Ectodermal cell (in vitro differentiated cells): ENCODE results near the gene GFY.

ENCODE experiments used
- H3K27ac ChIP-seq: 2 replicates; pipeline ENCODE4 v1.7.0; 2013; ENCODE audit warnings: mild to moderate bottlenecking, low read depth, low read length; ENCODE audit not compliant: insufficient read depth, poor library complexity, severe bottlenecking
- H3K27me3 ChIP-seq: 2 replicates; pipeline ENCODE4 v1.7.0; 2013; ENCODE audit warnings: mild to moderate bottlenecking, low read length; ENCODE audit not compliant: insufficient read depth, control insufficient read depth, poor library complexity, severe bottlenecking
- H3K36me3 ChIP-seq: one replicate; pipeline ENCODE4 v1.7.0; 2013; ENCODE audit warnings: low read length; ENCODE audit not compliant: control insufficient read depth, insufficient read depth
- H3K4me1 ChIP-seq: one replicate; pipeline ENCODE4 v1.7.0; 2013; ENCODE audit warnings: low read length; ENCODE audit not compliant: control insufficient read depth, insufficient read depth
- H3K4me3 ChIP-seq: 2 replicates; pipeline ENCODE4 v1.7.0; 2013; ENCODE audit warnings: low read depth, low read length, control low read depth; ENCODE audit not compliant: insufficient read depth
- H3K9me3 ChIP-seq: 2 replicates; pipeline ENCODE4 v1.7.0; 2013; ENCODE audit warnings: mild to moderate bottlenecking, low read length, moderate library complexity; ENCODE audit not compliant: control insufficient read depth
- WGBS, 2 experiments: methylation state at CpG; one replicate each; pipeline ENCODE4 v1.1.7; 2013; ENCODE audit warnings: missing lambda C conversion rate in 2 of 2; 5-methylcytosine and 5-hydroxymethylcytosine counted together

GFY gene

GRCh38 chr19:49393881-49394280 is 31.3 kb upstream of the GFY start:
- H3K27me3 ChIP-seq = no peaks in the 10 kb centered on the region
- H3K4me1 ChIP-seq = peaks cover 22% of the 10 kb centered on the region
- 70 to 71% methylated on average over 4 to 5 of the region's 5 CpGs for WGBS, 2 experiments
- no peaks in the 10 kb centered on the region for H3K36me3 ChIP-seq
- no peaks in the 10 kb centered on the region for H3K9me3 ChIP-seq
- H3K27ac ChIP-seq = no peak overlapping the region
- no peak overlapping the region for H3K4me3 ChIP-seq

DNA sequence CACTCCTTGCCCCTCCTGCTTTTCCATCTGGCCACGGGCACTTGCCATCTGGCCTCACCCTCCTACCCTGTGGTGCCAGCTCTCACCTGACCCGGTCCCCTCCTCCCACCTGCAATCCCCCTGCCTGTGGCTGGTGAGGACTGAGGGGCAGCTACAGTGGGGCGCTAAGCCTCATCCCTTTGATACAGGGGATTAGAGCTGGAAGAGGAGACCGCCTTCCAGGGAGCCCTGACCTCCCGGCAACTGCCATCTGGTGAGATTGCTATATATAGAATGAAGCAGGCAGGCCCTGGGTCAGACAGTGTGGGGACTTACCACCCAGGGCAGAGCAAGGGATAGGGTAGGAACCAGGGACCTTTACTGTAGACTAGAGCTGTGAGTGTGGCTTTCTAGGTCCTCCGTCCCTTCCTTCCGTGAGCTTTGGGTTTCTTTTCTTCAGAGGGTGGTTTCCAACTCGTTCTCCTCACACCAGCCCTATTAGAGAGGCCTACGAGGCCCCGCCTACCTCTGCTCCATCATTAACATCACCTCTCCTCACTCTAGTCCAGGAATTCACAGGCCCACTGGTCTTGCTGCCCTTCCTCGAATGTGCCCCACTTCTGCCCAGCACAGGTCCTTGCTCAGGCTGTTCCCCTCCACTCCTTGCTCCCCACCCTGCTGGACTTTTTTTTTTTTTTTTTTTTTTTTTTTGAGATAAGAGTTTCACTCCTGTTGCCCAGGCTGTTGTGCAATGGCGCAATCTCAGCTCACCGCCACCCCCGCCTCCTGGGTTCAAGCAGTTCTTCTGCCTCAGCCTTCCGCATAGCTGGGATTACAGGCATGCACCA is 29.4 kb upstream of the GFY start:
- Histone ChIP-seq H3K27ac (no peak overlapping the region), H3K4me3 (no peak overlapping the region), H3K9me3 (no peaks in the 10 kb centered on the region), H3K36me3 (no peaks in the 10 kb centered on the region), H3K4me1 (peaks cover 31% of the 10 kb centered on the region), H3K27me3 (no peaks in the 10 kb centered on the region)
- WGBS, 2 experiments = 68 to 74% methylated on average over 15 of the region's 15 CpGs

DNA sequence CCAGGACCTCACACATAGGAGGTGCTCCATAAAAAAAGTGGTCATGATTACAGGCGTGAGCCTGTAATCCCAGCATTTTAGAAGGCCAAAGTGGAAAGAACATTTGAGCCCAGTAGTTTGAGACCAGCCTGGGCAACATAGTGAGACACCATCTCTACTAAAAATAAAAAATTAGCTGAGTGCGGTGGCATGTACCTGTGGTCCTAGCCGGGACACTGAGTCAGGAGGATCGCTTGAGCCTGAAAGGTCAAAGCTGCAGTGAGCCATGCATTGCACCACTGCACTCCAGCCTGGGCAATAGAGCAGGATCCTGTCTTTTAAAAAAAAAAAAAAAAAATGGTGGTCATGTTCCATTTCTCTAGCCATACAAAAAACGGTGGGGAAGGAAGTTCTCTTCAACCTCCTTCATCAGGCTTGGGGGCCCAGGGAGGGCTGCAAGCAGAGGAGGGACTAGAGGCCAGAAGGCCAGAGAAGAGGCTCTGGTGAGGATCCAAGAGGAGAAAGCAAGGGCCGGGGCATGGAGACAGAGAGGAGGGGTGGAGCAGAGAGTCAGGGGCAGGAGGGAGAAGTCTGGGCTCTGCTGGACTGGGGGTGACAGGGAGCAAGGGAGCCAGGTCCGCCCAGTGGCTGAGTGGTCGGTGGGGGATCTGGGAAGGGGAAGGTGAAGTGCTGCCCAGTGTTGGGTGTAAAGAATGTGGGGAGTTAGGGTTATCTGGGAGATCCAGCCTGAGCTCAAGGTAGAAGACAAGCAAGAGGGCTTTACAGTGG is 28.3 kb upstream of the GFY start:
- H3K27ac ChIP-seq = no peak overlapping the region
- no peaks in the 10 kb centered on the region for H3K9me3 ChIP-seq
- peaks cover 36% of the 10 kb centered on the region for H3K4me1 ChIP-seq
- H3K36me3 ChIP-seq = no peaks in the 10 kb centered on the region
- H3K4me3 ChIP-seq = no peak overlapping the region
- WGBS, 2 experiments = 93 to 94% methylated on average over 8 of the region's 8 CpGs
- H3K27me3 ChIP-seq = no peaks in the 10 kb centered on the region

GRCh38 chr19:49398001-49398615 is 27.1 kb upstream of the GFY start:
- H3K4me3 ChIP-seq = no peak overlapping the region
- H3K9me3 ChIP-seq = no peaks in the 10 kb centered on the region
- no peak overlapping the region for H3K27ac ChIP-seq
- H3K4me1 ChIP-seq = peaks cover 41% of the 10 kb centered on the region
- WGBS, 2 experiments = 67 to 69% methylated on average over 11 of the region's 11 CpGs
- no peaks in the 10 kb centered on the region for H3K27me3 ChIP-seq
- H3K36me3 ChIP-seq = no peaks in the 10 kb centered on the region

GRCh38 chr19:49398931-49399330 is 26.3 kb upstream of the GFY start:
- H3K4me1 ChIP-seq = peaks cover 42% of the 10 kb centered on the region
- H3K27ac ChIP-seq = no peak overlapping the region
- no peaks in the 10 kb centered on the region for H3K36me3 ChIP-seq
- no peaks in the 10 kb centered on the region for H3K9me3 ChIP-seq
- no peaks in the 10 kb centered on the region for H3K27me3 ChIP-seq
- no peak overlapping the region for H3K4me3 ChIP-seq
- 84 to 95% methylated on average over 5 to 6 of the region's 6 CpGs for WGBS, 2 experiments

- Histone ChIP-seq H3K36me3 (no peaks in the 10 kb centered on the region), H3K4me1 (peaks cover 47% of the 10 kb centered on the region), H3K4me3 (no peak overlapping the region), H3K9me3 (no peaks in the 10 kb centered on the region), H3K27ac (no peak overlapping the region), H3K27me3 (no peaks in the 10 kb centered on the region)
- WGBS, 2 experiments = 85 to 92% methylated on average over 5 to 6 of the region's 6 CpGs
Observed at GRCh38 chr19:49400029-49400428, 25.2 kb upstream of the GFY start.

DNA sequence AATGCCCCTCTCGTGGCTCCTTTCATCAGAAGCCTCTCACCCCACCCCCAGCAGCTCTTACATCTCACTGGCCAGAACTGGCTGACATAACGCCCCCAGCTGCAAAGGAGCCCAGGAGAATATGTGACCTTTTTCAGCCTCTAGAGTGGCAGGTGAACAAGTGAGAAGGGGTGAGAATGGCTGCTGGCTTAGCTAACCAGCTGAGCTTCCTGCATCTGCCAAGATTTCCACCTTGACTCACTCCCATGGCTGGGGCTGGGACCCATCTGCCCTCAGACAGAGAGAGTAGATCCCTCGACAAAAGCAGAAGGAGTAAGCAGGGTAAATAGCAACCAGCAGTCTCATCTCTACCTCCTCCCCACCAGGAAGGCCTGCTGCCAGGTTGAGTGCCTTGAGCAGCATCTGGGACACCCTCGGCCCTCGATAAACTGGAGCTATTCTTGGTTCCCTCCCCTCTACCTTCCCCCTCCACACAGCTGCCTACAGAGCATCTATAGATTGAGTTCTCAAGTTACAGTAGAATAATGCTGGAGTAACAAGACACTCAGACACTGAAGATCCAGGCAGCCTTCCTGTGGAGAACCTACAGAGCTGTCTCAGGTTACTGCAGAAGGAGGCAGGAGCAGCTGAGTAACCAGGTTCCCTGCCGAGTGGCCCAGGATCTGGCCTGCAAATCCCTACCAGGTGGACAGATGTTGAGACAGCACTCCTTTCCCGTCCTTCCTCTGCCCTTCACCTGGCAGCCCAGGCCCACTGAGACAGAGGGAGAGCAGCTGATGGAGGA is 21.6 kb upstream of the GFY start:
- peak overlapping the region; percentile 12 for H3K4me3 ChIP-seq

GRCh38 chr19:49407079-49407478 is 18.1 kb upstream of the GFY start:
- 93 to 94% methylated on average over 7 of the region's 7 CpGs for WGBS, 2 experiments
- Histone ChIP-seq H3K4me1 (peaks cover 17% of the 10 kb centered on the region), H3K4me3 (no peak overlapping the region), H3K27me3 (no peaks in the 10 kb centered on the region), H3K27ac (no peak overlapping the region), H3K36me3 (no peaks in the 10 kb centered on the region), H3K9me3 (no peaks in the 10 kb centered on the region)

More for the DNA sequence above, 21.6 kb upstream of the GFY start:
- peaks cover 32% of the 10 kb centered on the region for H3K4me1 ChIP-seq
- H3K27ac ChIP-seq = peak overlapping the region; percentile 83
- WGBS, 2 experiments = 16 to 21% methylated on average over 7 of the region's 7 CpGs
- no peaks in the 10 kb centered on the region for H3K27me3 ChIP-seq
- H3K36me3 ChIP-seq = no peaks in the 10 kb centered on the region
- no peaks in the 10 kb centered on the region for H3K9me3 ChIP-seq

DNA sequence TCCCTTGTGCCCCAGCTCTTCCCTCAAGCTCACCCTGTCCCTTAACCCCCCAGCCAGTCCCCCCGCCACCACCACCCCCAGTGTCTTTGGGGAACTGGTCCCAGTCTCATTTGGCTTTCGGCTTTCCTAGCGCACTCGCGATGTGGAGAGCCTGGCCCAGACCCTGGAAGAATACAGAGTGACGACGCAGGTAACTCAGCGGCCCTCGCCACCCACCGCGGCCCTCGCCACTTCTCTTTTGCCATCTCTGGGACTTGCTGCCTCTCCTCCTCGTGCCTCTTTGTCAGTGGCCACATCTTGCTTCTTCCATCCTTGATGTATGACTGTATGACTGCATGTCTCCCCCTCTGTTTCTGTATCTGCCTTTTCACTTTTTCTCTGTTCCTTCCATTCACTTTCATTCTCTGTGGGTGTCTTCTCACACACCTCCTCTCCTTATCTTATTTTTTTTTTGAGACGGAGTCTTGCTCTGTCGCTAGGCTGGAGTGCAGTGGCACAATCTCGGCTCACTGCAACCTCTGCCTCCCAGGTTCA is 17.6 kb upstream of the GFY start:
- Histone ChIP-seq H3K4me3 (no peak overlapping the region), H3K4me1 (peaks cover 16% of the 10 kb centered on the region), H3K27me3 (no peaks in the 10 kb centered on the region), H3K9me3 (no peaks in the 10 kb centered on the region), H3K36me3 (no peaks in the 10 kb centered on the region), H3K27ac (no peak overlapping the region)
- WGBS, 2 experiments = 93 to 96% methylated on average over 16 of the region's 16 CpGs
